NB4 (cell line): ENCODE data around the gene HAPLN2.

ENCODE experiments used
- DNase-seq: peaks from one replicate; pipeline ENCODE4 v3.0.0; 2010; ENCODE audit warnings: low read depth
- H3K4me3 ChIP-seq: one replicate; pipeline ENCODE4 v1.5.1; 2011; ENCODE audit warnings: mild to moderate bottlenecking, low read depth, low read length, moderate library complexity
- MYC ChIP-seq: IDR thresholded peaks from 2 replicates; pipeline ENCODE4 v1.6.1; 2011; ENCODE audit warnings: low read depth, low read length
- POLR2A ChIP-seq: IDR thresholded peaks from 2 replicates; pipeline ENCODE4 v1.6.1; 2011; ENCODE audit warnings: mild to moderate bottlenecking; ENCODE audit not compliant: insufficient read length; ENCODE audit errors: extremely low read depth
- TF ChIP-seq, protein P1 (sequence below): IDR thresholded peaks from 2 replicates; pipeline ENCODE4 v1.6.1; 2011; ENCODE audit warnings: low read depth, low read length
- TF ChIP-seq, protein P2 (sequence below): IDR thresholded peaks from one replicate; pipeline ENCODE4 v1.5.1; 2012; ENCODE audit warnings: low read depth, low read length

The HAPLN2 gene

DNA sequence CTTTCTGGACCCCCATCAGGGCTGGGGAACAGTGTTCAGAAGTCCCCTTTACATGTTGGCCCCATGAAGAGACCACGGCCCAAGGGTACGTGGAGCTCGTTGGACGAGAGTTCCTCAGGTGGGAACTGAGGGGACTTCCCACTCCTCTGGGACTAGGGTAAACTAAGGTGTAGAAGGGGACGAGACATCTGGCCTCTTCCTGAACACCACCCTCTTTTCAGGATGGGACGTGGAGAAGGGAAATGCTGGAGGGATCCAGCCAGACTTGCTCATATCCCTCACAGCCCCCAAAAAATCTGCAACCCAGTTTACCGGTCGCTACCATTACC is 25.6 kb upstream of the HAPLN2 start:
- H3K4me3 ChIP-seq, result no peak overlapping the region
- TF ChIP-seq, protein P1, sequence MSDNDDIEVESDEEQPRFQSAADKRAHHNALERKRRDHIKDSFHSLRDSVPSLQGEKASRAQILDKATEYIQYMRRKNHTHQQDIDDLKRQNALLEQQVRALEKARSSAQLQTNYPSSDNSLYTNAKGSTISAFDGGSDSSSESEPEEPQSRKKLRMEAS, result no peak
- no peak for TF ChIP-seq MYC
- TF ChIP-seq, protein P2, sequence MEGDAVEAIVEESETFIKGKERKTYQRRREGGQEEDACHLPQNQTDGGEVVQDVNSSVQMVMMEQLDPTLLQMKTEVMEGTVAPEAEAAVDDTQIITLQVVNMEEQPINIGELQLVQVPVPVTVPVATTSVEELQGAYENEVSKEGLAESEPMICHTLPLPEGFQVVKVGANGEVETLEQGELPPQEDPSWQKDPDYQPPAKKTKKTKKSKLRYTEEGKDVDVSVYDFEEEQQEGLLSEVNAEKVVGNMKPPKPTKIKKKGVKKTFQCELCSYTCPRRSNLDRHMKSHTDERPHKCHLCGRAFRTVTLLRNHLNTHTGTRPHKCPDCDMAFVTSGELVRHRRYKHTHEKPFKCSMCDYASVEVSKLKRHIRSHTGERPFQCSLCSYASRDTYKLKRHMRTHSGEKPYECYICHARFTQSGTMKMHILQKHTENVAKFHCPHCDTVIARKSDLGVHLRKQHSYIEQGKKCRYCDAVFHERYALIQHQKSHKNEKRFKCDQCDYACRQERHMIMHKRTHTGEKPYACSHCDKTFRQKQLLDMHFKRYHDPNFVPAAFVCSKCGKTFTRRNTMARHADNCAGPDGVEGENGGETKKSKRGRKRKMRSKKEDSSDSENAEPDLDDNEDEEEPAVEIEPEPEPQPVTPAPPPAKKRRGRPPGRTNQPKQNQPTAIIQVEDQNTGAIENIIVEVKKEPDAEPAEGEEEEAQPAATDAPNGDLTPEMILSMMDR, result no peak
- no peak for TF ChIP-seq POLR2A
- no peak for DNase-seq

DNA sequence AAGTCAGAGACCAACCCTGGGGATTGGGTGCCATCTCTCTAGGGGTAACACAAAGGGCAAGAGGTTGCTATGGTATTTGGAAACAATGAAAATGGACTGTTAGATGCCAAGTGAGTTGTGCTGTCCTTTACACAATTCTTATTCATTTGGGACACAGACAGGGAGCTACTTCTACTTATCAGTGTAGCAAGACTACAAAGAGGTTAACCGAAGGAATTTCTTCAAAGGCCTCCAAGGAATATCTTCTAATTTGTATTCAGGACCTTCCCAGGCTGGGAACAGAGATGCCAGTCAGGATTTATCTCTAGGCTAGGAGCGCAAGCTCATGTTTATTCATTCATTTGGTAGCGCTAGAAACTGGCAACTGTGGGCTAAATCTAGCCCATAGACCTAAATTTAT is 25.0 kb upstream of the HAPLN2 start:
- no peak for DNase-seq
- H3K4me3 ChIP-seq, result no peak overlapping the region
- no peak for TF ChIP-seq POLR2A
- TF ChIP-seq, protein P2, result no peak
- TF ChIP-seq MYC, result no peak
- TF ChIP-seq, protein P1, result no peak

DNA sequence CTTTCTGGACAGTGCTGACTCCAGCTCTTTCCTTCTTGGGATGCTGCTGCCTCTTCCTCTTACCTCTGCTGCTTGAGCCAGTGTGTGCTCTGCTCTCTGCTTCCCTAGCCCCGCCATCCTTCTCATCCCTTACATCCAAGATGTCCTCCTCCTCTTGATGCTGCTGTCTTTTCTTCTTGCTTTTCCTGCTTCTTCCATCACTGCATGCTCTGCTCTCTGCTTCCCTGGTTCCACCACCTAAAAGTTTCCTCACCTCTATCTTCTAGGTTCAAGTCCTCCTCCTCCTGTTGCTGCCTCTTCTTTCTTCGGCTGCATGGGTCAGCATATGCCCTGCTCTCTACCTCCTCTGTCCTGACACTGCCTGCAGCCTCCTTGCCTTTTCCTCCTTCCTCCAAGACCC is 24.2 kb upstream of the HAPLN2 start:
- TF ChIP-seq POLR2A (no peak), MYC (no peak)
- TF ChIP-seq, protein P2, result no peak
- TF ChIP-seq, protein P1, result no peak
- no peak for DNase-seq
- no peak overlapping the region for H3K4me3 ChIP-seq

DNA sequence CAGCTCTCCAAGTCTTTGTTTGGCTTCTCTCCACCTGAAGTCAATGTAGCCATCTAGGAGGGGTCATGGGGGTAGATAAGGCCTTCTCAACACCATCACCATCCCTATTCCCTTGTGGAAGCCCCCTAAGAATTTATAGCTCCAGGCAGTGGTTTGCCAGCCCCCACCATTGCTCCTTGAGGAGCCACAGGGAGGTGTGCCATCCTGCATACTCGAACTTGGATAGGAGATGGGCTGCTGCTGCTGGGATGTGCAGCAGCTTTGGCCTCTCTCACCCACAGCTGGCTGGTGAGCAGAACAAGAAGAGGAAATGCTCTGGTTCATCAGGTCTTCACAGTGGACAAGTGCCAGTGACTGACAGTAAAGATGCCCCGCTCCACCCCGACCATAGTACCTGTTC is 22.8 kb upstream of the HAPLN2 start:
- TF ChIP-seq, protein P1, result no peak
- TF ChIP-seq POLR2A (no peak), MYC (no peak)
- TF ChIP-seq, protein P2, result no peak
- H3K4me3 ChIP-seq, result no peak overlapping the region
- DNase-seq, result no peak

DNA sequence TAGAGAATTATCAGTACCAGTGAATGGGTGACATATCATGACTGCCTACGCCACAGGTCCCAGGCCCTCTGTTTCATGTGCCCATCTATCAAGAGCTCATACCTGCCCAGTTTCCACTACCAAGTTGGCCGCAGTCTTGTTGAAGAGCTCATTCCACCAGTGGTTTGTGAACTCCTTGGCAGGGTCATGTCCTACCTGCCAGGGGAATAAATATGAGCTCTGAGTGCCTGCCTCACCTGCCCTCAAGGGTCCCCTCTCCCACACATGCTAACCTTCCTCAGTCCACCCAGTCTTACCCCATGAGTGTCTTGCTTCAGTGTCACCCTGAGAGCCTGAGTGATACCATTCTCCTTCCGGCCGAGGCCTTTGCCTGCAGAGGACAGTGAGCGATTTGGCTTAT is 21.1 kb upstream of the HAPLN2 start:
- H3K4me3 ChIP-seq, result no peak overlapping the region

More for the DNA sequence above, 21.1 kb upstream of the HAPLN2 start:
- no peak for DNase-seq
- TF ChIP-seq POLR2A (no peak), MYC (no peak)
- TF ChIP-seq, protein P2, result no peak
- TF ChIP-seq, protein P1, result no peak
